SK-N-SH (cell line): ENCODE results near the gene ATP5PD.

Source experiments
- CTCF ChIP-seq: fragments of 200-600 bp; sonication (generic); IDR thresholded peaks from 2 replicates; pipeline ENCODE4 v1.6.1; 2017; ENCODE audit warnings: antibody characterized with exemption, mild to moderate bottlenecking, moderate library complexity
- POLR2AphosphoS5 ChIP-seq: IDR thresholded peaks from 2 replicates; pipeline ENCODE4 v1.6.1; 2012; ENCODE audit warnings: low read depth, low read length

- TF ChIP-seq POLR2AphosphoS5 = no peak
- no peak for TF ChIP-seq CTCF
Measured at GRCh38 chr17:75047398-75048098, 779 bp upstream of the ATP5PD start.
